Lower lobe of right lung (tissue), 2 donors: ENCODE results near the gene VPS8. TPM values are rescaled to one million over a fixed set of nuclear protein-coding genes. Genes with fewer than 3 reads are reported as not detected.
"Not testable (repeated sequence)": the region's sequence is repeated elsewhere in the genome, so short reads cannot be mapped to it uniquely, and the experiment has no call there.

Experiments used
- ATAC-seq, 2 donors: fragments of 200-7000 bp; cut with Tn5 transposase; one replicate each; pipeline ENCODE4 v1.9.1; 2020 to 2022; ENCODE audit warnings: mild to moderate bottlenecking in 2 of 2, moderate library complexity in 2 of 2
- DNase-seq: peaks from one replicate; pipeline ENCODE4 v3.0.0-alpha.2; 2020
- H3K27ac ChIP-seq: fragments of 200-600 bp; one replicate; pipeline ENCODE4 v1.8.0; 2022
- H3K27me3 ChIP-seq: fragments of 200-600 bp; one replicate; pipeline ENCODE4 v1.8.0; 2022; ENCODE audit warnings: low read depth
- H3K36me3 ChIP-seq: fragments of 200-600 bp; one replicate; pipeline ENCODE4 v1.8.0; 2022; ENCODE audit warnings: mild to moderate bottlenecking
- H3K4me1 ChIP-seq: fragments of 200-600 bp; one replicate; pipeline ENCODE4 v1.8.0; 2022
- H3K4me3 ChIP-seq: fragments of 200-600 bp; one replicate; pipeline ENCODE4 v1.8.0; 2022; ENCODE audit warnings: mild to moderate bottlenecking
- H3K9me3 ChIP-seq: fragments of 200-600 bp; one replicate; pipeline ENCODE4 v1.8.0; 2022
- CTCF ChIP-seq: fragments of 200-600 bp; IDR thresholded peaks from one replicate; pipeline ENCODE4 v1.8.0; 2022; ENCODE audit warnings: antibody characterized with exemption, mild to moderate bottlenecking
- intact Hi-C: fragments of 100-400 bp; cut with DNase I; formaldehyde crosslinking; loops from one replicate; pipeline ENCODE4 v1.11.0; 2022
- total RNA-seq: library from RNA; stranded (reverse); fragmentation: NEBNext Ultra II Directional; extraction: Animal tissue kit (Norgen Biotek cat#: 25700); gene quantifications from one replicate; pipeline ENCODE4 v1.2.1, GENCODE V29; 2021
- donor health status: DM: no; HTN: yes; CAD: no; lungs with severe emphysema.

Gene VPS8
- total RNA-seq, 1 donor from 2014 or later = 84.7 TPM

GRCh38 chr3:184954251-184954650 lies 142.3 kb downstream of the VPS8 start:
- ATAC-seq (no peak), DNase-seq (no peak)
- no peaks in the 10 kb centered on the region for H3K9me3 ChIP-seq
- intact Hi-C loops = no loop called here
- no peaks in the 10 kb centered on the region for H3K27me3 ChIP-seq
- H3K27ac ChIP-seq = no peak overlapping the region
- no peaks in the 10 kb centered on the region for H3K4me1 ChIP-seq
- TF ChIP-seq CTCF = no peak
- no peak overlapping the region for H3K4me3 ChIP-seq
- H3K36me3 ChIP-seq = peaks cover 33% of the 10 kb centered on the region

GRCh38 chr3:184954851-184955250 lies 142.9 kb downstream of the VPS8 start:
- H3K9me3 ChIP-seq, DNase-seq, ATAC-seq, intact Hi-C loops, H3K27ac ChIP-seq, H3K4me1 ChIP-seq, H3K27me3 ChIP-seq, H3K4me3 ChIP-seq: not testable (repeated sequence)
- H3K36me3 ChIP-seq = peaks cover 38% of the 10 kb centered on the region

DNA sequence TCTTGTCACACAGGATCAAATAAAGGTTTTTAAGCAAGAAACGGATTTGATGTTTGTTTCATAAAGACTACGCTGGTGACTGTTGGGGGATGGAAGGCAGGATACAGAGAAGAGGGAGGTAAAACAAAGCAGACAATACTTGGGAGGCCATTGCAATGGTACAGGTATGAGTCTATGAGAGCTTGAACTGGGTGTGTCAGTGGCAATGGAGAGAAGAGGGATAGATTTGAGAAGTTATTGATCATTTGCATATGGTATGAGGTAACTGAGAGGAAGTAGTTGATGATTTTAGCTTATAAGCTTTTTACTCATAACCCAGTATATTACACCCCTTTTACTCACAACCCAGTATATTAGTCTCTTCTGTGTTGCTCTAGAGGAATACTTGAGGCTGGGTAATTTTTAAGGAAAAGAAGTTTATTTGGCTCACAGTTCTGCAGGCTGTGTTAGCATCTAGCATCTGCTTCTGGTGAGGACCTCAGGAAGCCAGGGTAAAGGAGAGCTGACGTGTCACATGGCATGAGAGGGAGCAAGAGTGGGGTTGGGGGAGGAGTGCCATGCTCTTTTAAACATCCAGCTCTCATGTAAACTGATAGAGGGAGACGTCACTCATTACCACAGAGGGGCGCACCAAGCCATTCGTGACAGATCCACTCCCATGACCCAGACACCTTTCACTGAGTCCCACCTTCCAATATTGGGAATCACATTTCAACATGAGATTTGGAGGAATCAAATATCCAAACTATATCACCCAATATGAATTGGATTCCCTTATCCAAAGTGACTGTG lies 153.9 kb downstream of the VPS8 start:
- Histone ChIP-seq H3K4me3 (no peak overlapping the region), H3K36me3 (peaks cover 44% of the 10 kb centered on the region), H3K9me3 (no peaks in the 10 kb centered on the region), H3K4me1 (no peaks in the 10 kb centered on the region), H3K27ac (no peak overlapping the region), H3K27me3 (no peaks in the 10 kb centered on the region)
- ATAC-seq = no peak
- TF ChIP-seq CTCF = no peak
- DNase-seq = no peak
- intact Hi-C loops = no loop called here

DNA sequence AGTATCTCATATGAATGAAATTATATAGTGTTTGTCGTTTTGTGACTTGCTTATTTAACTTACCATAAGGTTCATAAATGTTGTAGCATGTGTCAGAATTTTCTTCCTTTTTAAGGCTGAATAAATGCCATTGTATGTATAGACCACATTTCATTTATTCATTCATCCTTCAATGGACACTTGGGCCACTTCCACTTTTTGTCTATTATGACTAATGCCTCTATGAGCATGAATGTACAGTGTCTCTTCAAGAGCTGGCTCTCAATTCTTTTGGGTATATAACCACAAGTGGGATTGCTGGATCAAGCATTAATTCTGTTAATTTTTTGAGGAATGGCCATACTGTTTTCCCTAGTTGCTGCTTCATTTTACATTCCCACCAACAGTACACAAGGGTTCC lies 156.1 kb downstream of the VPS8 start:
- intact Hi-C loops = no loop called here
- ATAC-seq = no peak
- Histone ChIP-seq H3K4me3 (no peak overlapping the region), H3K36me3 (peaks cover 61% of the 10 kb centered on the region), H3K27me3 (no peaks in the 10 kb centered on the region), H3K9me3 (no peaks in the 10 kb centered on the region), H3K4me1 (no peaks in the 10 kb centered on the region), H3K27ac (no peak overlapping the region)
- TF ChIP-seq CTCF = no peak
- no peak for DNase-seq

DNA sequence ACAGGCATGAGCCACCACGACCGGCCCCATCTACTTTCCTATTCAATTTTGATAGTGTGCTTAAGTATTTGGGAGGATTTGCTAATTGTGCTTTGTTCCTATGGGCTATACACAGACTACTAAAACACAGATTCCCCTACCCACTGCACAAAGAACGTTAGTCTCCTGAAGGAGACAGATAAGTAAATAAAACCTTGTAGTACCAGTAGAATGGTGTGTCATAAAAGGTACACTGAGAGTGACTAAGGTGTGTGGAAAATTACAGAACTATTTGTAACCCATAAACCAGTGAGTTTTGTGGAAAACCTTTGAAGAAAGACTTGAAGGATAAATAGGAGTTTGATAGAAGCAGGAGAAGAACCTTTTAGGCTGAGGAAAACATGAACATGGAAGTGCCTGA lies 158.2 kb downstream of the VPS8 start:
- ATAC-seq (no peak), DNase-seq (no peak)
- TF ChIP-seq CTCF = no peak
- H3K27ac ChIP-seq = no peak overlapping the region
- H3K4me3 ChIP-seq = no peak overlapping the region
- intact Hi-C loops = no loop called here
- peaks cover 61% of the 10 kb centered on the region for H3K36me3 ChIP-seq
- H3K9me3 ChIP-seq = no peaks in the 10 kb centered on the region
- no peaks in the 10 kb centered on the region for H3K4me1 ChIP-seq
- H3K27me3 ChIP-seq = no peaks in the 10 kb centered on the region

- Histone ChIP-seq H3K9me3 (no peaks in the 10 kb centered on the region), H3K4me3 (no peak overlapping the region), H3K36me3 (peaks cover 14% of the 10 kb centered on the region), H3K4me1 (peaks cover 3% of the 10 kb centered on the region), H3K27me3 (no peaks in the 10 kb centered on the region), H3K27ac (no peak overlapping the region)
- intact Hi-C loops = no loop called here
- DNase-seq (no peak), ATAC-seq (no peak)
- TF ChIP-seq CTCF = no peak
Observed at GRCh38 chr3:184977796-184978195, 165.8 kb downstream of the VPS8 start.
